Mammary epithelial cell (primary cell): Measurements from ENCODE around the gene ANTXR2.

ENCODE experiments used
- EZH2 ChIP-seq: IDR thresholded peaks from 2 replicates; pipeline ENCODE4 v1.6.1; 2012; ENCODE audit warnings: low read length, inconsistent platforms, borderline replicate concordance
- TF ChIP-seq, protein P1 (sequence below), 2 donors: IDR thresholded peaks in 1 of 2; conservative IDR thresholded peaks in 1 of 2; 2 replicates each; pipeline ENCODE4 v1.5.1; 2011 to 2012; ENCODE audit warnings: inconsistent platforms in 2 of 2, low read length in 2 of 2, mild to moderate bottlenecking in 2 of 2, control low read depth in 1 of 2, low read depth in 1 of 2; ENCODE audit not compliant: insufficient read depth in 1 of 2; ENCODE audit errors: extremely low read depth in 1 of 2

GRCh38 chr4:79856196-79856595 is 216.8 kb downstream of the ANTXR2 start:
- TF ChIP-seq, protein P1, sequence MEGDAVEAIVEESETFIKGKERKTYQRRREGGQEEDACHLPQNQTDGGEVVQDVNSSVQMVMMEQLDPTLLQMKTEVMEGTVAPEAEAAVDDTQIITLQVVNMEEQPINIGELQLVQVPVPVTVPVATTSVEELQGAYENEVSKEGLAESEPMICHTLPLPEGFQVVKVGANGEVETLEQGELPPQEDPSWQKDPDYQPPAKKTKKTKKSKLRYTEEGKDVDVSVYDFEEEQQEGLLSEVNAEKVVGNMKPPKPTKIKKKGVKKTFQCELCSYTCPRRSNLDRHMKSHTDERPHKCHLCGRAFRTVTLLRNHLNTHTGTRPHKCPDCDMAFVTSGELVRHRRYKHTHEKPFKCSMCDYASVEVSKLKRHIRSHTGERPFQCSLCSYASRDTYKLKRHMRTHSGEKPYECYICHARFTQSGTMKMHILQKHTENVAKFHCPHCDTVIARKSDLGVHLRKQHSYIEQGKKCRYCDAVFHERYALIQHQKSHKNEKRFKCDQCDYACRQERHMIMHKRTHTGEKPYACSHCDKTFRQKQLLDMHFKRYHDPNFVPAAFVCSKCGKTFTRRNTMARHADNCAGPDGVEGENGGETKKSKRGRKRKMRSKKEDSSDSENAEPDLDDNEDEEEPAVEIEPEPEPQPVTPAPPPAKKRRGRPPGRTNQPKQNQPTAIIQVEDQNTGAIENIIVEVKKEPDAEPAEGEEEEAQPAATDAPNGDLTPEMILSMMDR (conservative IDR thresholded peaks at IDR 0.05 in 1 of 2, IDR thresholded peaks at IDR 0.05 in 1 of 2; ENCODE audit: extremely low read depth in 1 of 2, insufficient read depth in 1 of 2, low read depth in 1 of 2, low read length in 2 of 2) = no peak
- TF ChIP-seq EZH2 = no peak
